Mucosa of rectum (tissue), 2 donors: ENCODE data around the gene HSPB6.
"Not testable (repeated sequence)": the region's sequence is repeated elsewhere in the genome, so short reads cannot be mapped to it uniquely, and the experiment has no call there.

Experiments used
- H3K27ac ChIP-seq, 2 donors: one replicate each; pipeline ENCODE4 v1.7.0; 2013; ENCODE audit warnings: inconsistent platforms in 2 of 2, low read depth in 2 of 2, low read length in 2 of 2
- H3K27me3 ChIP-seq, 2 donors: one replicate each; pipeline ENCODE4 v1.7.0; 2013; ENCODE audit warnings: low read length in 2 of 2; ENCODE audit not compliant: control insufficient read depth in 2 of 2, insufficient read depth in 2 of 2
- H3K36me3 ChIP-seq, 2 donors: one replicate each; pipeline ENCODE4 v1.7.0; 2013; ENCODE audit warnings: low read length in 2 of 2; ENCODE audit not compliant: control insufficient read depth in 2 of 2, insufficient read depth in 2 of 2
- H3K4me1 ChIP-seq, 2 donors: one replicate each; pipeline ENCODE4 v1.7.0; 2013; ENCODE audit warnings: low read length in 2 of 2, mild to moderate bottlenecking in 1 of 2; ENCODE audit not compliant: control insufficient read depth in 2 of 2, insufficient read depth in 2 of 2
- H3K4me3 ChIP-seq, 2 donors: one replicate each; pipeline ENCODE4 v1.7.0; 2013; ENCODE audit warnings: low read length in 2 of 2
- H3K9ac ChIP-seq, 2 donors: one replicate each; pipeline ENCODE4 v1.7.0; 2013; ENCODE audit warnings: low read length in 2 of 2, low read depth in 1 of 2, mild to moderate bottlenecking in 1 of 2
- H3K9me3 ChIP-seq, 2 donors: one replicate each; pipeline ENCODE4 v1.7.0; 2013; ENCODE audit warnings: low read length in 2 of 2; ENCODE audit not compliant: control insufficient read depth in 2 of 2
- donor health status: healthy.
- donor health status: Normal muscosa, but diverticular disease.

Gene HSPB6, protein sequence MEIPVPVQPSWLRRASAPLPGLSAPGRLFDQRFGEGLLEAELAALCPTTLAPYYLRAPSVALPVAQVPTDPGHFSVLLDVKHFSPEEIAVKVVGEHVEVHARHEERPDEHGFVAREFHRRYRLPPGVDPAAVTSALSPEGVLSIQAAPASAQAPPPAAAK

GRCh38 chr19:35756377-35757230, at the start of gene HSPB6:
TSS of gene HSPB6 (minus strand) at chr19:35757029. CDS start at chr19:35757008, 21 bp downstream.
- Histone ChIP-seq H3K27me3 (peaks cover 0 to 3% of the 10 kb centered on the region in 2 donors), H3K36me3 (peaks cover 15 to 18% of the 10 kb centered on the region in 2 donors), H3K9me3 (no peaks in the 10 kb centered on the region), H3K4me1 (peaks cover 28% of the 10 kb centered on the region in 2 donors), H3K4me3 (peak within 1 kb of the TSS; percentile 57 to 98), H3K27ac (peak within 1 kb of the TSS; percentile 59 to 97), H3K9ac (peak within 1 kb of the TSS; percentile 47)

GRCh38 chr19:35806597-35806996, 49.8 kb upstream of the HSPB6 start:
- H3K4me3 ChIP-seq, result no peak overlapping the region
- H3K4me1 ChIP-seq, result no peaks in the 10 kb centered on the region
- H3K27ac ChIP-seq, result no peak overlapping the region
- H3K9me3 ChIP-seq, result no peaks in the 10 kb centered on the region
- H3K36me3 ChIP-seq, result no peaks in the 10 kb centered on the region
- H3K9ac ChIP-seq, result no peak overlapping the region
- no peaks in the 10 kb centered on the region for H3K27me3 ChIP-seq

- Histone ChIP-seq H3K27ac (no peak overlapping the region), H3K9ac (no peak overlapping the region), H3K36me3 (no peaks in the 10 kb centered on the region), H3K4me3 (no peak overlapping the region), H3K9me3 (no peaks in the 10 kb centered on the region), H3K4me1 (no peaks in the 10 kb centered on the region), H3K27me3 (no peaks in the 10 kb centered on the region)
Measured at GRCh38 chr19:35805526-35806102, 48.8 kb upstream of the HSPB6 start.

DNA sequence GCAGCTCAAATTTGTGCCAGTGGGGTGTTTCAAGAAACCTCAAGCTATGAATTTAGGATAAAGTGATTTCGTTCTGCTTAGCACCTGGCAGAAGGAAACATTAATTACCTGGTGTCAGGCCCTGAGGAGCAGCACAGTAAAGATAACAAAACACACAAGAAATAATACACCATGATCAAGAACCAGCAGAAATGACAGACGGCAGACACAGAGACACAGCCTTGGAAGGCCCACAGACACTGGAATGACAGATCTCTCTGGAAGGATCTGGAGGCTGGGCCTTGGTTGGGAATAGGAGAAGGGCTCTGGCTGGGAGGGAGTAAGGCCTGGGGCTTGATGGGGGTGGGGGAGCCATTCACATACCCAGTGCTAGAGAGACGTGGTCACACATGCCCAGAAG, 45.0 kb upstream of the HSPB6 start:
- Histone ChIP-seq H3K4me1 (no peaks in the 10 kb centered on the region), H3K9ac (no peak overlapping the region), H3K9me3 (no peaks in the 10 kb centered on the region), H3K4me3 (no peak overlapping the region), H3K36me3 (no peaks in the 10 kb centered on the region), H3K27me3 (peaks cover 0 to 7% of the 10 kb centered on the region in 2 donors), H3K27ac (no peak overlapping the region)

DNA sequence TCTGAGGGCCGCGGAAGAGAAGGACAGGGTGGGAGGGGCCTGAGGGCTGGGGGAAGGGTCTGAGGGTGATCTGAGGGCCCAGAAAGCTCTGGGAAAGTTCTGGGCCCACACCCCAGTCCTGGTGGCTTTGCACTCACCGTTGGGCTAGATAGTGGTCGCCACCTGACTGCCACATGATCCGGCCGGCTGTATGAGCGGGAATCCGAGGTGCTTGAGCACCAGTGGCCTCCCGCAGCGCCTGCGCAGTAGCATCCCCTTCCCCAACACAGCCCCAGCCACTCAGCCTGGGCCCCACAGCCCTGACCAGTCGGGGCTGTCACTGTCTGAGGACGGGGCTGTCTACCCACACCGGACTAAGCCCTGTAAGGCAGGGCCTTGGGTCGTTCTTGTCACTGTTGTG, 40.8 kb upstream of the HSPB6 start:
- no peak overlapping the region for H3K9ac ChIP-seq
- no peak overlapping the region for H3K4me3 ChIP-seq
- peaks cover 3 to 13% of the 10 kb centered on the region in 2 donors for H3K27me3 ChIP-seq
- no peak overlapping the region for H3K27ac ChIP-seq
- no peaks in the 10 kb centered on the region for H3K9me3 ChIP-seq
- H3K36me3 ChIP-seq, result no peaks in the 10 kb centered on the region
- no peaks in the 10 kb centered on the region for H3K4me1 ChIP-seq

DNA sequence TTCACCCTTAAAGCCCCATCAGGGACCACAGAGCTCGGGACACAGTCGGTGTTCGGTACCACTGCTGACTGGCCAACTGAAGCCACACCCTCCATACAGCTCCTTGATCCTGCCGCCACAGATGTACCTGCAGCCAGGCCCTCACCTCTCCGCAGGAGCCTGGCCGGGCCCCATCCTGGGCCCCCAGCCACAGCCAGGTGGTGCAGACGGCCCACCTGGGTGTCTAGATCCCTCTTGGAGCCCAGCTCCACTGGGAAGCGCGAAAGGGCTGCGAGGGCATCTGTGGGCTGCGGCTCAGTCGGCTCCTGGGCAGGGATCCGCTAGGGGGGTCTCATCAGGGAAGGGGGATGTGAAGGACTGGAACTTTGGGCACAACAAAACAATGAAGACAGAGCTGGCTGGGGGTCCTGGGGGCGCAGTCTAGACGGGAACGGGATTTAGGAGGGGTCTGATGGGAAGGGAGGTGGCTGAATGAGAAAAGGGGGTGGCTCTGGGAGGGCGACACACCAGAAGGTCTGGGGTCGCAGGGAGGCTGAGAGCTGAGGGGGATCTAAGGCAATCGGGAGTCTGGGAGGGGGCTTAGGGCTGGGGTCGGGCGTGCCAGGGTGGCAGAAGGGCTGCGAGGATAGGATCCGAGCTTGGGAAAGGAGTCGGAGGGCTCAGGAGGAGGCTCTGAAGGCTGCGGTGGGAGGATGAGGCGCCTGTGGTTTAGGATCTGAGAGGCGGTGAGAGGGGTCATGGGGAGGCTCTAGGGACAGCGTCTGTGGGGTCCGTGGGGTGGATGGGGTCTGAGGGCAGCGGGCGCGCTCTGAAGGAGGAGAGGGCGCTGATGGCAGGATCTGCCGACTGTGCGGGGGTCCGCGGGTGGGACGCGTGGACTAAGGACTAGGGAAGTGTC, 40.1 kb upstream of the HSPB6 start:
- Histone ChIP-seq H3K4me3 (no peak overlapping the region), H3K9me3 (no peaks in the 10 kb centered on the region), H3K9ac (no peak overlapping the region), H3K27ac (no peak overlapping the region), H3K36me3 (no peaks in the 10 kb centered on the region), H3K4me1 (no peaks in the 10 kb centered on the region), H3K27me3 (peaks cover 3 to 13% of the 10 kb centered on the region in 2 donors)

GRCh38 chr19:35795564-35795963, 38.7 kb upstream of the HSPB6 start:
- not testable (repeated sequence) for H3K27ac ChIP-seq, H3K9me3 ChIP-seq, H3K9ac ChIP-seq, H3K4me1 ChIP-seq, H3K4me3 ChIP-seq, H3K36me3 ChIP-seq
- H3K27me3 ChIP-seq, result peaks cover 3 to 13% of the 10 kb centered on the region in 2 donors

DNA sequence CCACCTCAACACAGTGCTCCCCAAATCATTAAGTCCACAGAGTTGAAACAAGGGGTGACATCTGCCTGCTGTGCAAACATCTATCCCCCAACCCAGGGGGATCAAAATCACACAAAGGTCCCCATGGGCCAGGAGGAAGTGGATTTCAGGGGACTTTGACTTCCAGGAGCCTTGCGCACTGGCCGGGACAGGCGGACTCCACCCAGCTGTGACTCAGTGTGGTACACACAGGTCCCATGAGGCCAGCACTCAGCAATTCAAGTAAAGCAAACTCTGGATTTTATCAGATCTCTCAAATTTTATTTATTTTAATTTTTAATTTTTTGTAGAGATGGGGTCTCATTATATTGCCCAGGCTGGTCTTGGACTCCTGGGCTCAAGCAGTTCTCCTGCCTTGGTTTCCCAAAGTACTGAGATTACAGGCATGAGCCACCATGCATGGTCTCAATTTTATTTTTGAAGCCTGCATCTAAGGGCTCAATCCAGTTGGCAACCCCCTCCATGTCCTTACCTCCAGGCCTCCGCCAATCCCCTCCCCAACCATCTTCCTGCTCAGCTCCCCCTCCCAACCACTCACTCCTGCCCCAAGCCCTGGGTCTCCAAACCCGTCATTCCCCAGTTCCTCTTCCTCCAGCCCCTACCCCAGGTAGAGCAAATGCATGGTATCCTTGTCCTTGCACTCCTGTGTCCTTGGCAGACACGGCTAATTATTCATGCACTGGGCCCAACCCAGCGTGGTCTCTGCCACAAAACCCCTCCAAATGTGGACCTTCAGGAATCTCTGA, 36.7 kb upstream of the HSPB6 start:
- no peaks in the 10 kb centered on the region for H3K9me3 ChIP-seq
- no peak overlapping the region for H3K4me3 ChIP-seq
- H3K27ac ChIP-seq, result no peak overlapping the region
- H3K9ac ChIP-seq, result no peak overlapping the region
- no peaks in the 10 kb centered on the region for H3K4me1 ChIP-seq
- H3K36me3 ChIP-seq, result no peaks in the 10 kb centered on the region
- H3K27me3 ChIP-seq, result peaks cover 3 to 10% of the 10 kb centered on the region in 2 donors

GRCh38 chr19:35792888-35793287, 36.1 kb upstream of the HSPB6 start:
- H3K9me3 ChIP-seq, result no peaks in the 10 kb centered on the region
- H3K27me3 ChIP-seq, result peaks cover 3 to 10% of the 10 kb centered on the region in 2 donors

More at GRCh38 chr19:35792888-35793287, 36.1 kb upstream of the HSPB6 start:
- Histone ChIP-seq H3K4me1 (no peaks in the 10 kb centered on the region), H3K27ac (no peak overlapping the region), H3K36me3 (no peaks in the 10 kb centered on the region), H3K4me3 (no peak overlapping the region), H3K9ac (no peak overlapping the region)
